MG63 (cell line): ENCODE data around the gene SLC2A5. TPM values are rescaled to one million over a fixed set of nuclear protein-coding genes. Genes with fewer than 3 reads are reported as not detected.
A peak's percentile ranks its signal among the peaks of the same experiment; 100 is the strongest.

Experiments used
- DNase-seq: peaks from one replicate; pipeline ENCODE4 v3.0.0-alpha.2; 2020
- H3K27me3 ChIP-seq: fragments of 250-450 bp; sonication (Bioruptor Pico); 2 replicates; pipeline ENCODE4 v1.5.1; 2020; ENCODE audit warnings: mild to moderate bottlenecking, moderate library complexity
- H3K36me3 ChIP-seq: fragments of 250-450 bp; sonication (Bioruptor Pico); 2 replicates; pipeline ENCODE4 v1.5.1; 2020; ENCODE audit warnings: mild to moderate bottlenecking, moderate library complexity
- H3K4me3 ChIP-seq: fragments of 250-450 bp; sonication (Bioruptor Pico); 2 replicates; pipeline ENCODE4 v1.5.1; 2020; ENCODE audit warnings: mild to moderate bottlenecking, moderate library complexity
- H3K9me3 ChIP-seq: fragments of 250-450 bp; sonication (Bioruptor Pico); 2 replicates; pipeline ENCODE4 v1.5.1; 2020; ENCODE audit warnings: mild to moderate bottlenecking, moderate library complexity
- total RNA-seq: library from RNA; depleted of rRNA; stranded (reverse); fragments of >200 nt; shearing (Covaris generic); gene quantifications from 2 replicates; pipeline ENCODE4 v1.2.3, GENCODE V29; 2014; ENCODE audit warnings: low replicate concordance; rRNA removed

Gene SLC2A5, protein sequence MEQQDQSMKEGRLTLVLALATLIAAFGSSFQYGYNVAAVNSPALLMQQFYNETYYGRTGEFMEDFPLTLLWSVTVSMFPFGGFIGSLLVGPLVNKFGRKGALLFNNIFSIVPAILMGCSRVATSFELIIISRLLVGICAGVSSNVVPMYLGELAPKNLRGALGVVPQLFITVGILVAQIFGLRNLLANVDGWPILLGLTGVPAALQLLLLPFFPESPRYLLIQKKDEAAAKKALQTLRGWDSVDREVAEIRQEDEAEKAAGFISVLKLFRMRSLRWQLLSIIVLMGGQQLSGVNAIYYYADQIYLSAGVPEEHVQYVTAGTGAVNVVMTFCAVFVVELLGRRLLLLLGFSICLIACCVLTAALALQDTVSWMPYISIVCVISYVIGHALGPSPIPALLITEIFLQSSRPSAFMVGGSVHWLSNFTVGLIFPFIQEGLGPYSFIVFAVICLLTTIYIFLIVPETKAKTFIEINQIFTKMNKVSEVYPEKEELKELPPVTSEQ
- not detected in 2 replicates for total RNA-seq

DNA sequence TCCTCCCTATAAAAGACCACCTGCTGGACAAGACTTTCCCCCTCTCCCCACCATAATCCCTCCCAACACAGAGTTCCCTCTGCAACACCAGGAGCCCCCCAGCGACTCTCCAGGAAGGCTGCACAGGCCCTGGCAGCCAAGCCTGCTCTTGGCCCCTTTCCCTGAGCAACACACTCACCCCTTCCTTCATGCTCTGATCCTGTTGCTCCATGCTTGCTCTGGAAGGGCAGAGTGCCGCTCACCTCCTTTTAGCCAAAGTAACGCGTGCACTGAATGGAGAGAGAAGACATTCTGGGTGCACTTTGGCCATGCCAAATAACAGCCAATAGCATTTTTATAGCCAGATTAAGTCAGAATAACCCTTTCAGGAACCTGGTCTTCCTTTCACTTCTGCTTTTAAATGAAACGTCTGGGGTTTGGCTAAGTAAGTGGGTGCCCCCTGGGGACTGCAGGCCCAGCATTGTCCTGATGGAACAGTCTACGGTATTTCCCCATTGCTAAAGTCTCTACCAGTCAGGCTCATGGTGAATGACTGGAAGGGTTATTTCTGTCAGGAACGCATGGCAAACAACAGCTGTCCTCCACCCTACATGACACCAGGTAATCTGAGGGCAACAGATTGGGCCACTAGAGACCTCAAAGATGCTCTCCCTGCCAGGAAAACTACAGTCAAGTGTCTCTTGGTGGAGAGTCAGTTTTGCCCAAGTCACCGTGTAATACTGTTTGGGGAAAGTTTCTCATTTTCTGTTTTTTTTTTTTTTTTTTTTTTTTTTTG is at the start of gene SLC2A5:
Gene SLC2A5 (minus strand): TSS at position 310 of the 775 bp plus-strand sequence. CDS start 99 bp downstream, at position 211.
- no peaks in the 10 kb centered on the region for H3K9me3 ChIP-seq
- peak; percentile 40 for DNase-seq
- no peaks in the 10 kb centered on the region for H3K27me3 ChIP-seq
- no peaks in the 10 kb centered on the region for H3K36me3 ChIP-seq
- no peak within 1 kb of the TSS for H3K4me3 ChIP-seq

- Histone ChIP-seq H3K36me3 (peaks cover 9% of the 10 kb centered on the region), H3K9me3 (no peaks in the 10 kb centered on the region), H3K4me3 (no peak overlapping the region), H3K27me3 (no peaks in the 10 kb centered on the region)
- DNase-seq: no peak
Observed at GRCh38 chr1:9118186-9118585, 48.8 kb upstream of the SLC2A5 start.

GRCh38 chr1:9115351-9116205 is 46.1 kb upstream of the SLC2A5 start:
- Histone ChIP-seq H3K36me3 (peaks cover 4% of the 10 kb centered on the region), H3K4me3 (no peak overlapping the region), H3K9me3 (no peaks in the 10 kb centered on the region), H3K27me3 (no peaks in the 10 kb centered on the region)
- DNase-seq: no peak

DNA sequence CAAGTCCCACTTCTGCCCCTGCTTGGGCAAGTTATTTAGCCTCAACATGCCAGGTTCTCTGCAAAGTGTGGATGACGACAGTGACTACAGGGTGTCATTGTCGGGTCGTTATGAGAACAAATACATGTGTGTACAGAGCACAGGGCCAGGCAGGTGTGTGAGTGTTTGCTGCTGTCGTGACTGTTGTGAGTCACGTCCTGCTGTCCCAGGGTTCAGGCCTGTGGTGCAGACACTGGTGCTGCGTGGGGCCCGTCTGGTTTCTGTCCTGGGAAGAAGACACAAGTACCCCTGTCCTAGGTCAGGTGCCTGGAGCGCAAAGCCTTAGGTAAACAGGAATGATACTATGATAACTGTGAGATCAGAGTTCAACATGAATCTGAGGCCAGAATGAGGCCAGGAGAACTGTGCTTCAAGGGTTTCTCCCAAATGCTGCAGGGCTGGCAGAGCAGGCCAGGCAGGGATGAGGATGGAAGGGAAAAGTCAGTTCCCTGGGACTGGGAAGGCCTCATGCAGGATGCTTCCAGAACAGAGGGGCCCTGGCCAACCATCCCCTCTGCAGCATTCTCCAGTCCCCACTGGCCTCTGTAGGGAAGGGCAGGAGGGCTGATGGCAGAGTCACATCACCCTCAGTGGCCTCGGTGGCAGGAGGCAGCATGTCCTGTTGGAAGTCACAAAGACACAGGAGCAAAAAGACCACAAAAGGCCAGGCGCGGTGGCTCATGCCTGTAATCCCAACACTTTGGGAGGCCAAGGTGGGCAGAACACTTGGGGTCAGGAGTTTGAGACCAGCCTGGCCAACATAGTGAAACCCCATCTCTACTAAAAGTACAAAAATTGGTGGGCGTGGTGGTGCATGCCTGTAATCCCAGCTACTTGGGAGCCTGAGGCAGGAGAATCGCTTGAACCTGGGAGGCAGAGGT is 43.8 kb upstream of the SLC2A5 start:
- Histone ChIP-seq H3K27me3 (no peaks in the 10 kb centered on the region), H3K4me3 (no peak overlapping the region)
- no peak for DNase-seq

DNA sequence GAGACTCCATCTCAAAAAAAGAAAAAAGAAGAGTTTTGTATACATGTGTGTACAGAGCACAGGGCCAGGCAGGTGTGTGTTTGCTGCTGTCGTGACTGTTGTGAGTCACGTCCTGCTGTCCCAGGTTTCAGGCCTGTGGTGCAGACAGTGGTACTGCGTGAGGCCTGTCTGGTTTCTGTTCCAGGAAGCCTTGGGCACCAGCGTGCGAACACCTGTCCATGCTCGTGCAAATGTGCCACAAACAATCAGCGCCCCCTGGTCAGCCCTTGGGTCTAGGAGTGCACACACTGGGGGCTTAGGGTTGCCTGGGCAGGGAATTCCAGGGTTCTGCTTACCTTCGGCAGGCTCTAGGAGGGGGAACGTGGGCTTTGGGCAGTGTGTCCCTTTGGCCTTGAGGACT is 42.5 kb upstream of the SLC2A5 start:
- no peak for DNase-seq
- Histone ChIP-seq H3K4me3 (no peak overlapping the region), H3K36me3 (peaks cover 28% of the 10 kb centered on the region), H3K27me3 (no peaks in the 10 kb centered on the region), H3K9me3 (no peaks in the 10 kb centered on the region)

More for the DNA sequence above, 43.8 kb upstream of the SLC2A5 start:
- Histone ChIP-seq H3K9me3 (no peaks in the 10 kb centered on the region), H3K36me3 (peaks cover 23% of the 10 kb centered on the region)

DNA sequence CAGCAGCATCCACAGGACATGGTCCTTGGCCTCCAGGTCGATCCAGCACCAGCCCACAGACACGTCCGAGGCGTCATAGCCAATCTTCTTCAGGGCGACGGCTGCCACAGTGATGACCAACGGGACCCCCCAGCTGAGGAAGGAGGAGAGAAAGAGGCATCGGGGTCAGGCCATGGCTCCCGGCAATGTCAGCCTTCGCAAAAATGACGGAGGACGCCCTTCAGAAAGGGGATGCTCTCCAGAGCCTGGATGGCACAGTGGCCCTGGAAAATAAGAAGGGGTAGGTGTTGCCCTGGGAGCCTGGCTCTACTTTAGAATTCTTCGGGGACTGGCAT is 41.9 kb upstream of the SLC2A5 start:
- no peaks in the 10 kb centered on the region for H3K9me3 ChIP-seq
- H3K27me3 ChIP-seq: no peaks in the 10 kb centered on the region
- no peak for DNase-seq
- no peak overlapping the region for H3K4me3 ChIP-seq
- peaks cover 28% of the 10 kb centered on the region for H3K36me3 ChIP-seq

- H3K36me3 ChIP-seq: peaks cover 28% of the 10 kb centered on the region
- no peaks in the 10 kb centered on the region for H3K27me3 ChIP-seq
- no peaks in the 10 kb centered on the region for H3K9me3 ChIP-seq
- H3K4me3 ChIP-seq: no peak overlapping the region
- DNase-seq: peak; percentile 74
Observed at GRCh38 chr1:9110669-9111356, 41.4 kb upstream of the SLC2A5 start.

- Histone ChIP-seq H3K4me3 (no peak overlapping the region), H3K9me3 (no peaks in the 10 kb centered on the region), H3K36me3 (peaks cover 33% of the 10 kb centered on the region), H3K27me3 (no peaks in the 10 kb centered on the region)
- no peak for DNase-seq
Observed at GRCh38 chr1:9108056-9108665, 38.7 kb upstream of the SLC2A5 start.

DNA sequence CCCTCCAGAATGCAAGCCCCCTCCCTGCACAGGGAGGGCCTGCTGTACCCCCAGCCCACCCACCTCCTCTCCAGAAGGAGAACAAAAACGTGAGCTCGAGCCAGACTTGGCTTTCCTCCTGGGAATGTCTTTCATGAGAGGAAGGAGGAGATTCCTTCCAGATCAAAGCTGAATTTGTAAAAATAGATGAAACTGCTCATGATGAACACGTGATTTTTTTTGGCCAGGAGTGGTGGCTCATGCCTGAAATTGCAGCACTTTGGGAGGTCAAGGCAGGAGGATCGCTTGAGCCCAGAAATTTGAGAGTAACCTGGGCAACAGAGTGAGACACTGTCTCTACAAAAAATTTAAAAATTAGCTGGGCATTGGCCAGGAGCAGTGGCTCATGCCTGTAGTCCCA is 37.7 kb upstream of the SLC2A5 start:
- Histone ChIP-seq H3K9me3 (no peaks in the 10 kb centered on the region), H3K27me3 (no peaks in the 10 kb centered on the region), H3K4me3 (no peak overlapping the region), H3K36me3 (peaks cover 33% of the 10 kb centered on the region)
- no peak for DNase-seq

- H3K36me3 ChIP-seq: peaks cover 33% of the 10 kb centered on the region
- no peak for DNase-seq
- H3K27me3 ChIP-seq: no peaks in the 10 kb centered on the region
- no peak overlapping the region for H3K4me3 ChIP-seq
- H3K9me3 ChIP-seq: no peaks in the 10 kb centered on the region
Observed at GRCh38 chr1:9106286-9106685, 36.9 kb upstream of the SLC2A5 start.

DNA sequence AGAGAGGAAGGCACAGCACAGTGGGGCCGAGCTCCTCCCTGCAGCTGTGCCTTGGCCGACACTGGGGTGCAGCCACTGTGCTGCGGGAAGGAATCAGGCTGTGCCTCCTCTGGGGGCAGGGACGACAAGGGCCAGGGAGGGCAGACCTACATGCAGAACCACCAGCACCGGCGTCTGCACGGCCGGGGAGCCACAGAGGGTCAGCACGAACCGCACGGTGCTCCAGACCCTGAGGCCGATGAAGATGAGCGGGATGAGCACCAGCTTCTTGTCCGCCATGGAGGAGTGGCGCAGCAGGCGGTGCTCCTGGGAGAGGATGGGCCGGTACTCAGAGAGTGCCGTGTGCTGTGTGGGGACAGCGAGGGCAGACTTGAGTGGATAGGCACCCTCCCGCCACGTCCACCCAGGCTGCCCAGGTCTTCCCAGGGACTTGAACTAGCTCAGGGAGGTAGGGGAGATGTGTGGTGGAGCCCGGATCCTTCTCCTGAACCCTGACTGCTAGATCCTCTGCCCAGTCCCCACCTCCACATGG is 36.0 kb upstream of the SLC2A5 start:
- Histone ChIP-seq H3K4me3 (no peak overlapping the region), H3K27me3 (no peaks in the 10 kb centered on the region), H3K9me3 (no peaks in the 10 kb centered on the region), H3K36me3 (peaks cover 27% of the 10 kb centered on the region)
- no peak for DNase-seq

DNA sequence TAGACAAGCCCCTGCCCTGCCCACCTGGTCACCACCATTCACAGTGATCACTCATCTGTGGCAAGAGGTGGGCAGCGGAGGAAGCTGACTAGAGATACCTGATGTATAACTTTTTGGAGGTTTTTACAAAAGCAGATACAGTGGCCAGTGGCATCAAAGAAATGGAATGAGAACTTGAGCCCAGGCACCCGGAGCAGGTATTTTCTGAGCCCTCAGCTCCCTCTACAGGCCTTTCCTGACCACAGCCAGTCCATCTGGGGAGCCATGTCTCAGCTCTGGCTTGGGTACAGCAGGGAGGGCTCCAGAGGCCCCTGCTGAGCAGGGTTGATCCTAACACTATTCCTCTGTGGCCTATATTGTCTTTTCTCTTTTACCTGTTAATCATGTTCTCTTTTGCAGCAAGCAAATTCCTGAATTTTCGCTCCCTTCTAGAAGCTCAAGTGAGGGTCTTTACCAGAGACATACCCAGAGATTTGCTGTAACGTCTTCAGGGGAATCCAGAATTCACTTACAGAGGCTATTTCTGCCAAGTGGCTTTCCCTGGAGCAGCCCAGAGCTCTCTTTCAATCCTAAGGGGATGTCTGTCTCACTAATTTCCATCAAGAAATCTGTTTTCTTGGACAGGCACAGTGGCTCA is 32.2 kb upstream of the SLC2A5 start:
- no peaks in the 10 kb centered on the region for H3K27me3 ChIP-seq
- no peaks in the 10 kb centered on the region for H3K9me3 ChIP-seq
- peaks cover 13% of the 10 kb centered on the region for H3K36me3 ChIP-seq
- no peak overlapping the region for H3K4me3 ChIP-seq
- DNase-seq: peak; percentile 49

DNA sequence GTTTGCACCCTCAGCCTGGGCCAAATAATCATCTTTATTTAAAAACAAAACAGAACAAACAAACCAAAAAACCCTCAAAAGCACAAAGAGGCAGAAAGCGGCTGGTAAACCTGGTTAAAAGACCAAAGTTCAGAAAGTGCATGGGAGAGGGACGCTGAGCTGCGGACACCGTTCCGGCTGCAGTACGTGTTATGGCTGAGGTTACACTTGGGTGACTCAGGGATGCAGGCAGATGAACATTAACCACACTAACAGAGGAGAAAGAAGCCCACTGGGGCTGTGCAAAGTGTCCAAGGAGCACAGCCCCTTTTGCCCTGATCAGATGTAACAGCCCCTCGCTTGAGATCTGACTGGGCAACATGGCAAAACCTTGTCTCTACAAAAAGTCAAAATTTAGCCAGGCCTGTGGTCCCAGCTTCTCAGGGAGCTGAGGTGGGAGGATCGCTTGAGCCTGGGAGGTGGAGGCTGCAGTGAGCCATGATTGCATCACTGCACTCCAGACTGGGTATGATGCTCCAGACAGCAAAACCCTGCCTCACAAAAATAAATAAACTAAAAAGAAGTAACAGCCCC is 31.1 kb upstream of the SLC2A5 start:
- Histone ChIP-seq H3K9me3 (no peaks in the 10 kb centered on the region), H3K36me3 (peaks cover 13% of the 10 kb centered on the region), H3K27me3 (no peaks in the 10 kb centered on the region), H3K4me3 (no peak overlapping the region)
- no peak for DNase-seq

DNA sequence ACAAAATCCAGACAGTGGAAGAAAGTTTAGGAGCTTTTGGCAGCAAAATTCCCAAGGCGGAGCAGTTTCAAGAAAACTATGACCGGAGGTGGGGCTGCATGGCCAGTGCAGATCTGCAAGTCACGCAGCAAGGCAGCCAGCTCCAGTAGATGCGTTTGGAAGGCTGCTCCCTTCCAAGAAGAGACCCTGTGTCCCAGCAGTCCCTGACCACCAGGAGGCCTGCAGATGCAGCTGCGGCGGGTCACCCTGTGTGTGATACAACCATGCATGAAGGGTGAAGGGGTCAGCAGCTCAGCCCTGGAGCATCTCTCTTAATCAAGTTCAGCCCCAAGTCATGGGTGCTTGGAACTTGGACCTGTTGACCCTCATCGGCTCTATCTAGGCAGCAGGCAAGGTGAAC is 30.1 kb upstream of the SLC2A5 start:
- no peaks in the 10 kb centered on the region for H3K27me3 ChIP-seq
- H3K9me3 ChIP-seq: no peaks in the 10 kb centered on the region
- H3K36me3 ChIP-seq: peaks cover 13% of the 10 kb centered on the region
- DNase-seq: no peak
- no peak overlapping the region for H3K4me3 ChIP-seq
